Activated naive CD4-positive, alpha-beta T cell treated with anti-CD3 and anti-CD28 coated beads, Interleukin-2, amount 50 U/mL, for 72 hours (primary cell): Measurements from ENCODE around the gene MT1HL1. TPM values are rescaled to one million over a fixed set of nuclear protein-coding genes. Genes with fewer than 3 reads are reported as not detected.

Experiments
- ATAC-seq, 2 donors: fragments of 150-1000 bp; cut with Tn5 transposase; 2 replicates each; pipeline ENCODE4 v1.10.0; 2021; ENCODE audit warnings: mild to moderate bottlenecking in 2 of 2, moderate library complexity in 2 of 2
- DNase-seq, 2 donors: peaks; one replicate each; pipeline ENCODE4 v3.0.0; 2021 to 2022; ENCODE audit warnings: low spot score in 2 of 2
- H3K27ac Mint-ChIP-seq, 2 donors: one replicate each; pipeline ENCODE4 v1.8.0; 2022; ENCODE audit warnings: mild to moderate bottlenecking in 2 of 2, mixed read lengths in 2 of 2
- H3K36me3 Mint-ChIP-seq, 2 donors: one replicate each; pipeline ENCODE4 v1.8.0; 2022; ENCODE audit warnings: mixed read lengths in 2 of 2
- H3K9me3 Mint-ChIP-seq, 2 donors: one replicate each; pipeline ENCODE4 v1.8.0; 2022; ENCODE audit warnings: mixed read lengths in 2 of 2
- total RNA-seq, 2 donors: library from RNA; stranded (reverse); gene quantifications; one replicate each; pipeline ENCODE4 v1.2.3, GENCODE V29; 2022

The MT1HL1 gene
- total RNA-seq, 2 donors from 2014 or later = not detected

GRCh38 chr1:237029850-237030535 lies 25.8 kb upstream of the MT1HL1 start:
- Mint-ChIP-seq H3K36me3 (peaks cover 7% of the 10 kb centered on the region in 2 donors), H3K27ac (no peak overlapping the region), H3K9me3 (peaks cover 6 to 11% of the 10 kb centered on the region in 2 donors)
- ATAC-seq (no peak), DNase-seq (no peak)

GRCh38 chr1:237029240-237029639 lies 25.0 kb upstream of the MT1HL1 start:
- H3K27ac Mint-ChIP-seq = no peak overlapping the region

GRCh38 chr1:237025358-237026074 lies 21.3 kb upstream of the MT1HL1 start:
- Mint-ChIP-seq H3K36me3 (peaks cover 7% of the 10 kb centered on the region in 2 donors), H3K9me3 (peaks cover 6 to 11% of the 10 kb centered on the region in 2 donors), H3K27ac (no peak overlapping the region)
- DNase-seq (no peak), ATAC-seq (no peak)

More at GRCh38 chr1:237029240-237029639, 25.0 kb upstream of the MT1HL1 start:
- Mint-ChIP-seq H3K9me3 (peaks cover 6 to 11% of the 10 kb centered on the region in 2 donors), H3K36me3 (peaks cover 7% of the 10 kb centered on the region in 2 donors)
- DNase-seq = no peak
- no peak for ATAC-seq

GRCh38 chr1:237018896-237019295 lies 14.7 kb upstream of the MT1HL1 start:
- H3K36me3 Mint-ChIP-seq = no peaks in the 10 kb centered on the region
- ATAC-seq = no peak
- H3K9me3 Mint-ChIP-seq = no peaks in the 10 kb centered on the region
- no peak for DNase-seq
- H3K27ac Mint-ChIP-seq = no peak overlapping the region

GRCh38 chr1:237016626-237017025 lies 12.4 kb upstream of the MT1HL1 start:
- Mint-ChIP-seq H3K36me3 (no peaks in the 10 kb centered on the region), H3K27ac (no peak overlapping the region), H3K9me3 (no peaks in the 10 kb centered on the region)
- DNase-seq (no peak), ATAC-seq (no peak)

GRCh38 chr1:237013608-237014007 lies 9.4 kb upstream of the MT1HL1 start:
- no peaks in the 10 kb centered on the region for H3K9me3 Mint-ChIP-seq
- no peaks in the 10 kb centered on the region for H3K36me3 Mint-ChIP-seq
- no peak for DNase-seq
- ATAC-seq = no peak
- H3K27ac Mint-ChIP-seq = no peak overlapping the region

- H3K36me3 Mint-ChIP-seq = no peaks in the 10 kb centered on the region
- DNase-seq = no peak
- no peaks in the 10 kb centered on the region for H3K9me3 Mint-ChIP-seq
- no peak overlapping the region for H3K27ac Mint-ChIP-seq
- no peak for ATAC-seq
Measured at GRCh38 chr1:237012788-237013383, 8.6 kb upstream of the MT1HL1 start.

- no peak for ATAC-seq
- no peak overlapping the region for H3K27ac Mint-ChIP-seq
Measured at GRCh38 chr1:237012361-237012760, 8.1 kb upstream of the MT1HL1 start.

GRCh38 chr1:237011432-237011831 lies 7.2 kb upstream of the MT1HL1 start:
- ATAC-seq = no peak
- Mint-ChIP-seq H3K9me3 (no peaks in the 10 kb centered on the region), H3K36me3 (no peaks in the 10 kb centered on the region), H3K27ac (no peak overlapping the region)
- DNase-seq = no peak

More at GRCh38 chr1:237012361-237012760, 8.1 kb upstream of the MT1HL1 start:
- DNase-seq = no peak
- no peaks in the 10 kb centered on the region for H3K36me3 Mint-ChIP-seq
- no peaks in the 10 kb centered on the region for H3K9me3 Mint-ChIP-seq

- DNase-seq (no peak), ATAC-seq (no peak)
- H3K9me3 Mint-ChIP-seq = no peaks in the 10 kb centered on the region
- no peaks in the 10 kb centered on the region for H3K36me3 Mint-ChIP-seq
- no peak overlapping the region for H3K27ac Mint-ChIP-seq
Measured at GRCh38 chr1:237009611-237010010, 5.4 kb upstream of the MT1HL1 start.

- Mint-ChIP-seq H3K36me3 (no peaks in the 10 kb centered on the region), H3K9me3 (no peaks in the 10 kb centered on the region), H3K27ac (no peak overlapping the region)
- DNase-seq (no peak), ATAC-seq (no peak)
Measured at GRCh38 chr1:237007147-237007881, 3.1 kb upstream of the MT1HL1 start.

GRCh38 chr1:237005674-237006073 lies 1.4 kb upstream of the MT1HL1 start:
- no peaks in the 10 kb centered on the region for H3K9me3 Mint-ChIP-seq
- no peak overlapping the region for H3K27ac Mint-ChIP-seq
- H3K36me3 Mint-ChIP-seq = no peaks in the 10 kb centered on the region
- no peak for ATAC-seq
- no peak for DNase-seq

- no peak for ATAC-seq
Measured at GRCh38 chr1:237003516-237003915, 725 bp downstream of the MT1HL1 start.

GRCh38 chr1:237000191-237000590 lies 4.0 kb downstream of the MT1HL1 start:
- no peaks in the 10 kb centered on the region for H3K36me3 Mint-ChIP-seq
- H3K27ac Mint-ChIP-seq = no peak overlapping the region
- ATAC-seq (no peak), DNase-seq (no peak)
- no peaks in the 10 kb centered on the region for H3K9me3 Mint-ChIP-seq

More at GRCh38 chr1:237003516-237003915, 725 bp downstream of the MT1HL1 start:
- no peaks in the 10 kb centered on the region for H3K36me3 Mint-ChIP-seq
- DNase-seq = no peak
- H3K9me3 Mint-ChIP-seq = no peaks in the 10 kb centered on the region
- no peak overlapping the region for H3K27ac Mint-ChIP-seq

GRCh38 chr1:236998546-236998945 lies 5.7 kb downstream of the MT1HL1 start:
- DNase-seq = no peak

GRCh38 chr1:236997882-236998281 lies 6.4 kb downstream of the MT1HL1 start:
- Mint-ChIP-seq H3K36me3 (no peaks in the 10 kb centered on the region), H3K27ac (no peak overlapping the region), H3K9me3 (no peaks in the 10 kb centered on the region)
- ATAC-seq (no peak), DNase-seq (no peak)

More at GRCh38 chr1:236998546-236998945, 5.7 kb downstream of the MT1HL1 start:
- Mint-ChIP-seq H3K27ac (no peak overlapping the region), H3K9me3 (no peaks in the 10 kb centered on the region), H3K36me3 (no peaks in the 10 kb centered on the region)
- ATAC-seq = no peak

- no peak overlapping the region for H3K27ac Mint-ChIP-seq
Measured at GRCh38 chr1:236997361-236997760, 6.9 kb downstream of the MT1HL1 start.

More at GRCh38 chr1:236997361-236997760, 6.9 kb downstream of the MT1HL1 start:
- ATAC-seq = no peak
- no peaks in the 10 kb centered on the region for H3K36me3 Mint-ChIP-seq
- H3K9me3 Mint-ChIP-seq = no peaks in the 10 kb centered on the region
- DNase-seq = no peak
